Posterior cingulate gyrus (tissue), 11 donors: ENCODE results near the gene KIAA1586.
A peak's percentile ranks its signal among the peaks of the same experiment; 100 is the strongest.
"Not testable (repeated sequence)": the region's sequence is repeated elsewhere in the genome, so short reads cannot be mapped to it uniquely, and the experiment has no call there.

ENCODE experiments used
- DNase-seq, 10 donors: peaks; one replicate each; pipeline versions ENCODE4 v3.0.0 to v3.0.0-alpha.2; 2020 to 2021; ENCODE audit warnings: mixed read lengths in 3 of 10
- intact Hi-C: fragments of 100-400 bp; cut with DNase I; formaldehyde crosslinking; loops from one replicate; pipeline ENCODE4 v1.15.1; 2023

KIAA1586 gene

GRCh38 chr6:57040011-57040410, 6.5 kb upstream of the KIAA1586 start:
- DNase-seq = no peak
- intact Hi-C loops = loop anchor here (10.0 kb wide), 1 partner anchor 185 kb away; the partner anchor contains the start of gene RAB23

GRCh38 chr6:57044061-57044460, 2.4 kb upstream of the KIAA1586 start:
- not testable (repeated sequence) for DNase-seq
- intact Hi-C loops = loop anchor here (10.0 kb wide), 1 partner anchor 181 kb away; the partner anchor contains the start of gene RAB23

GRCh38 chr6:57044568-57044967, 1.9 kb upstream of the KIAA1586 start:
- intact Hi-C loops = loop anchor here (10.0 kb wide), 1 partner anchor 180 kb away; the partner anchor contains the start of gene RAB23
- DNase-seq = no peak

GRCh38 chr6:57047257-57047585, 728 bp downstream of the KIAA1586 start:
- not testable (repeated sequence) for DNase-seq
- intact Hi-C loops = loop anchor here (2.0 to 10.0 kb wide), 4 partner anchors 40 to 270 kb away; partner anchors contain the start of genes BAG2, PRIM2 and RAB23

- intact Hi-C loops = loop anchor here (2.0 to 10.0 kb wide), 4 partner anchors 39 to 269 kb away; partner anchors contain the start of genes BAG2, PRIM2 and RAB23
- DNase-seq = not testable (repeated sequence)
Measured at GRCh38 chr6:57047859-57048258, 1.4 kb downstream of the KIAA1586 start.

GRCh38 chr6:57048577-57048976, 2.1 kb downstream of the KIAA1586 start:
- DNase-seq = no peak
- intact Hi-C loops = loop anchor here (5.0 to 10.0 kb wide), 2 partner anchors 39 to 176 kb away; partner anchors contain the start of gene RAB23

GRCh38 chr6:57063847-57064246, 17.4 kb downstream of the KIAA1586 start:
- intact Hi-C loops = no loop called here
- no peak for DNase-seq

GRCh38 chr6:57064809-57065208, 18.3 kb downstream of the KIAA1586 start:
- DNase-seq = no peak
- intact Hi-C loops = no loop called here

- DNase-seq = no peak
- intact Hi-C loops = no loop called here
Measured at GRCh38 chr6:57068061-57068460, 21.6 kb downstream of the KIAA1586 start.

GRCh38 chr6:57069228-57069627, 22.7 kb downstream of the KIAA1586 start:
- intact Hi-C loops = no loop called here

GRCh38 chr6:57069920-57070331, 23.4 kb downstream of the KIAA1586 start:
- no peak for DNase-seq
- intact Hi-C loops = no loop called here

More at GRCh38 chr6:57069228-57069627, 22.7 kb downstream of the KIAA1586 start:
- DNase-seq = no peak

- intact Hi-C loops = no loop called here
- DNase-seq = no peak
Measured at GRCh38 chr6:57072108-57072507, 25.6 kb downstream of the KIAA1586 start.

GRCh38 chr6:57074383-57074782, 27.9 kb downstream of the KIAA1586 start:
- DNase-seq = no peak
- intact Hi-C loops = no loop called here

- intact Hi-C loops = no loop called here
- DNase-seq = no peak
Measured at GRCh38 chr6:57075092-57075491, 28.6 kb downstream of the KIAA1586 start.

- intact Hi-C loops = no loop called here
- DNase-seq = no peak
Measured at GRCh38 chr6:57078531-57079207, 32.2 kb downstream of the KIAA1586 start.

- no peak for DNase-seq
- intact Hi-C loops = loop anchor here (5.0 kb wide), 1 partner anchor 38 kb away; the partner anchor contains the start of gene KIAA1586
Measured at GRCh38 chr6:57085471-57085870, 39.0 kb downstream of the KIAA1586 start.

- intact Hi-C loops = loop anchor here (5.0 kb wide), 1 partner anchor 40 kb away; the partner anchor contains the start of gene KIAA1586
- no peak for DNase-seq
Measured at GRCh38 chr6:57086843-57087242, 40.4 kb downstream of the KIAA1586 start.

GRCh38 chr6:57087916-57088315, 41.4 kb downstream of the KIAA1586 start:
- intact Hi-C loops = loop anchor here (2.0 to 5.0 kb wide), 2 partner anchors 41 to 133 kb away; partner anchors contain the start of genes BEND6 and KIAA1586
- DNase-seq = no peak

GRCh38 chr6:57089265-57089664, 42.8 kb downstream of the KIAA1586 start:
- intact Hi-C loops = loop anchor here (2.0 to 5.0 kb wide), 2 partner anchors 42 to 134 kb away; partner anchors contain the start of genes BEND6 and KIAA1586
- DNase-seq = no peak

GRCh38 chr6:57089687-57090457, 43.4 kb downstream of the KIAA1586 start, which contains the start of gene ZNF451:
Gene ZNF451, plus strand, starts transcription at chr6:57090188. Its CDS starts 66 bp downstream, at chr6:57090254.
- DNase-seq = peak; percentile 97 to 100 (median 98)
- intact Hi-C loops = loop anchor here (2.0 to 5.0 kb wide), 5 partner anchors 43 to 227 kb away; partner anchors contain the start of genes BAG2, BEND6, KIAA1586 and PRIM2
